ENCODE results near the gene MAP3K4. TPM values are rescaled to one million over a fixed set of nuclear protein-coding genes. Genes with fewer than 3 reads are reported as not detected.

Gene MAP3K4
- total RNA-seq, 1 experiment from 2014 or later: 54.3 TPM

DNA sequence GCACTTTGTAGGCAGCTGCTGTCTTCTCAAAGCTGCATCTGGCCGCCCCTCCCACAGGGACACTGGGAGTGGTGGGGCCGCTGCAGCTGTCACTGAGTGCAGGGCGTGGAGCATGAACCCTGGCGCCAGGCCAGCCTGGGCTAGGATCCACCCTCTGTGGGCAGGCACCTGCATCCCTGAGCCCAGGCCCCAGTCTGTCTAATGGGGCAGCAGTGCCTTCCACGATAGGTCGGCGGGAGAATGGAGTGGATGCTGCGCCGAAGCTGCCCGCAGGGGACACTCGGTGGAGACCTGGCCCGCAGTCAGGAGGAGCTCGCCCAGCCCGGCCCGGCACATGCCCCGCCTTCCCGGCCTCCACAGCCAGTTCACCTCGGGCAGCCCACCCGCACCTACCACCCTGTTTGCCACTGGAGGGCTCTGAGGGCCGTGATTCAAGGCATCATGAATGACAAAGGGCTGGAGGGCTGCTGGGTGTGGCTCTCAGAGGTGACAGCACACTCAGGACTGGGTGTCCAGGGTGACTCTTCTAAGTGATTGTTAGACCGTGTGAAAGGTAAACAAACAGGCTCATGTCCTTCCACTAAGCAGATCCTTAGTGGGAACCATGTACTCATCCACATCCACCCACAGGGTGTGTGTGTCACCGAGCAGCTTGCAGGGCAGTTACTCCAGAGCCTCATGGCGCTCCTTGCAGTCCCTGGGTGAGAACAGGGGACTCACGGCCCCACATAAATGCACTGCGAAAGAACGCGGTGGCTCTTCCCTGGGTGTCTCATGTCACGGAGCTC, 148.4 kb downstream of the MAP3K4 start:
- Mint-ChIP-seq H3K27ac (no peak overlapping the region), H3K4me1 (peaks cover 0 to 10% of the 10 kb centered on the region in 2 experiments; a peak in 3 of 4 replicates), H3K9me3 (no peaks in the 10 kb centered on the region), H3K4me3 (no peak overlapping the region), H3K36me3 (ENCODE audit: insufficient read depth in 1 of 3, low read depth in 3 of 3) (peaks cover 27 to 60% (median 47%) of the 10 kb centered on the region in 3 experiments), H3K27me3 (ENCODE audit: low read depth) (no peaks in the 10 kb centered on the region; the same call in 1 of the 2 replicates)
- H4K91ac ChIP-seq (ENCODE audit: insufficient read length, low read depth, low read length): no peak overlapping the region
- no peak overlapping the region for H4K5ac ChIP-seq (ENCODE audit: insufficient read length, low read depth, low read length)
- TF ChIP-seq, protein P1, sequence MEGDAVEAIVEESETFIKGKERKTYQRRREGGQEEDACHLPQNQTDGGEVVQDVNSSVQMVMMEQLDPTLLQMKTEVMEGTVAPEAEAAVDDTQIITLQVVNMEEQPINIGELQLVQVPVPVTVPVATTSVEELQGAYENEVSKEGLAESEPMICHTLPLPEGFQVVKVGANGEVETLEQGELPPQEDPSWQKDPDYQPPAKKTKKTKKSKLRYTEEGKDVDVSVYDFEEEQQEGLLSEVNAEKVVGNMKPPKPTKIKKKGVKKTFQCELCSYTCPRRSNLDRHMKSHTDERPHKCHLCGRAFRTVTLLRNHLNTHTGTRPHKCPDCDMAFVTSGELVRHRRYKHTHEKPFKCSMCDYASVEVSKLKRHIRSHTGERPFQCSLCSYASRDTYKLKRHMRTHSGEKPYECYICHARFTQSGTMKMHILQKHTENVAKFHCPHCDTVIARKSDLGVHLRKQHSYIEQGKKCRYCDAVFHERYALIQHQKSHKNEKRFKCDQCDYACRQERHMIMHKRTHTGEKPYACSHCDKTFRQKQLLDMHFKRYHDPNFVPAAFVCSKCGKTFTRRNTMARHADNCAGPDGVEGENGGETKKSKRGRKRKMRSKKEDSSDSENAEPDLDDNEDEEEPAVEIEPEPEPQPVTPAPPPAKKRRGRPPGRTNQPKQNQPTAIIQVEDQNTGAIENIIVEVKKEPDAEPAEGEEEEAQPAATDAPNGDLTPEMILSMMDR (conservative IDR thresholded peaks at IDR 0.05): no peak; the same call in 2 of the 3 replicates
- no peaks in the 10 kb centered on the region for H4K20me1 ChIP-seq (ENCODE audit: control insufficient read depth, insufficient read depth, insufficient read length)
- no peaks in the 10 kb centered on the region for H3K79me2 ChIP-seq (ENCODE audit: insufficient read depth, low read length)
- H3K27me3 ChIP-seq (ENCODE audit: insufficient read depth, low read length): no peaks in the 10 kb centered on the region
- no peak overlapping the region for H2BK12ac ChIP-seq (ENCODE audit: insufficient read length, low read depth, low read length)
- H3K4me2 ChIP-seq (ENCODE audit: insufficient read depth, insufficient read length, low read length): no peak overlapping the region
- no peak overlapping the region for H4K8ac ChIP-seq (replicated peaks; ENCODE audit: insufficient read length, low read depth, low read length)
- H3T11ph ChIP-seq (ENCODE audit: low read length): no peak overlapping the region
- no peaks in the 10 kb centered on the region for H3K23me2 ChIP-seq (ENCODE audit: insufficient read length, low read depth, low read length, poor library complexity, severe bottlenecking)
- no peak overlapping the region for H2AK5ac ChIP-seq (ENCODE audit: insufficient read length, low read length)
- WGBS (ENCODE audit: extremely low coverage, insufficient read length, low lambda C conversion rate): no CpG with 5 or more reads among the region's 28 CpGs
- no peak overlapping the region for H2AFZ ChIP-seq (ENCODE audit: low read length)
- H3K9ac ChIP-seq (ENCODE audit: extremely low read depth, insufficient read length, low read length): no peak overlapping the region
- H2BK20ac ChIP-seq (ENCODE audit: low read depth, low read length, poor library complexity, severe bottlenecking): no peak overlapping the region
- no peak overlapping the region for H3K56ac ChIP-seq (ENCODE audit: insufficient read length, low read depth, low read length)
- peak; percentile 61 for DNase-seq
- no peak overlapping the region for H3K4ac ChIP-seq (ENCODE audit: low read depth, low read length)
- no peak overlapping the region for H2BK15ac ChIP-seq (ENCODE audit: low read depth, low read length)
- H3K79me1 ChIP-seq (ENCODE audit: insufficient read depth, low read depth, low read length, poor library complexity, severe bottlenecking): no peaks in the 10 kb centered on the region
- H3K18ac ChIP-seq (ENCODE audit: insufficient read length, low read depth, low read length): no peak overlapping the region
- no peak overlapping the region for H2BK5ac ChIP-seq (ENCODE audit: insufficient read length, low read length)
- no peak overlapping the region for H3K27ac ChIP-seq (ENCODE audit: insufficient read length, low read depth, low read length)
- no peaks in the 10 kb centered on the region for H3K4me1 ChIP-seq (ENCODE audit: insufficient read depth, low read length)
- no peak overlapping the region for H3K14ac ChIP-seq (ENCODE audit: insufficient read depth, low read length)
- no peaks in the 10 kb centered on the region for H3K9me3 ChIP-seq (ENCODE audit: control insufficient read depth, low read depth, low read length)
- H2BK120ac ChIP-seq (ENCODE audit: low read depth, low read length, poor library complexity, severe bottlenecking): no peak overlapping the region
- no peak overlapping the region for H3K23ac ChIP-seq (ENCODE audit: insufficient read length, low read depth, low read length)
